ENCODE results near the gene IL15RA.

The IL15RA gene

GRCh38 chr10:5924889-5925288 lies 52.5 kb downstream of the IL15RA start:
- no peak for TF ChIP-seq EZH2phosphoT487 (IDR thresholded peaks at IDR 0.05; ENCODE audit: borderline replicate concordance, low read length)
- TF ChIP-seq CTCF (IDR thresholded peaks at IDR 0.05; ENCODE audit: low read depth, low read length, poor library complexity, severe bottlenecking): no peak
- H4K20me1 ChIP-seq (ENCODE audit: control insufficient read depth, insufficient read depth, low read depth, low read length): no peaks in the 10 kb centered on the region
- peaks cover 89% of the 10 kb centered on the region for H3K36me3 ChIP-seq (ENCODE audit: control insufficient read depth, low read length)

DNA sequence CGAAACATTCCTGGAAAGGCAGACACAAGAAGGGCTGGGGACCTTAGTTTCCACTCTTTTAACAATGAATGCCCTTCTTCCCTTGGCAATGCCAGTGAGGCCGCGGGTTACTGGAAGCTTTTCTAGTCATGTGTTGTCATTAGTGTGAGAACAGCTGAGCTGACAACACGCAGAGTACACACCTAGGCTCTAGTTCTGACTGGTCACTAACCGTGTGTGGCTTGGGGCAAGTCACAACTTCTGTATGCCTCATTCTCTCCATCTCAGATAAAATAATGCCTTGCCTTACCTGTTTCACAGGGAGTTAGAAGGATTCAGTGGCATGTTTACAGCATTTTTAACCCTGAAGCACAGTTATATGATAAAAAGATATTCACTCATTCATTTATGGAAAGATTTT lies 55.6 kb downstream of the IL15RA start:
- H3K36me3 ChIP-seq (ENCODE audit: control insufficient read depth, low read length): peaks cover 89% of the 10 kb centered on the region
- no peaks in the 10 kb centered on the region for H3K27me3 ChIP-seq (ENCODE audit: control insufficient read depth, low read length)
- no peaks in the 10 kb centered on the region for H3F3A ChIP-seq (ENCODE audit: control insufficient read depth, insufficient read depth)
- H3K9me2 ChIP-seq (replicated peaks; ENCODE audit: control insufficient read depth, low read length): no peaks in the 10 kb centered on the region
- H3K4me3 ChIP-seq (ENCODE audit: low read length): no peak overlapping the region
- no peak overlapping the region for H3K4me2 ChIP-seq (ENCODE audit: low read length)
- H3K9me3 ChIP-seq (ENCODE audit: control insufficient read depth, insufficient read depth, low read length): no peaks in the 10 kb centered on the region
- no peak overlapping the region for H3K27ac ChIP-seq (ENCODE audit: low read depth, low read length)
- TF ChIP-seq CTCF (IDR thresholded peaks at IDR 0.05; ENCODE audit: low read depth, low read length, poor library complexity, severe bottlenecking) (no peak), EZH2phosphoT487 (IDR thresholded peaks at IDR 0.05; ENCODE audit: borderline replicate concordance, low read length) (no peak)
- H3K79me2 ChIP-seq (ENCODE audit: control insufficient read depth, low read length): no peaks in the 10 kb centered on the region
- H3K4me1 ChIP-seq (ENCODE audit: control insufficient read depth, low read length): no peaks in the 10 kb centered on the region
- H4K20me1 ChIP-seq (ENCODE audit: control insufficient read depth, insufficient read depth, low read depth, low read length): no peaks in the 10 kb centered on the region

More at GRCh38 chr10:5924889-5925288, 52.5 kb downstream of the IL15RA start:
- H3K4me3 ChIP-seq (ENCODE audit: low read length): no peak overlapping the region
- H3F3A ChIP-seq (ENCODE audit: control insufficient read depth, insufficient read depth): no peaks in the 10 kb centered on the region
- no peaks in the 10 kb centered on the region for H3K9me3 ChIP-seq (ENCODE audit: control insufficient read depth, insufficient read depth, low read length)
- no peaks in the 10 kb centered on the region for H3K27me3 ChIP-seq (ENCODE audit: control insufficient read depth, low read length)
- no peaks in the 10 kb centered on the region for H3K79me2 ChIP-seq (ENCODE audit: control insufficient read depth, low read length)
- no peak overlapping the region for H3K27ac ChIP-seq (ENCODE audit: low read depth, low read length)
- no peaks in the 10 kb centered on the region for H3K4me1 ChIP-seq (ENCODE audit: control insufficient read depth, low read length)
- H3K4me2 ChIP-seq (ENCODE audit: low read length): no peak overlapping the region
- no peaks in the 10 kb centered on the region for H3K9me2 ChIP-seq (replicated peaks; ENCODE audit: control insufficient read depth, low read length)

GRCh38 chr10:5919568-5919967 lies 57.8 kb downstream of the IL15RA start:
- Histone ChIP-seq H3F3A (ENCODE audit: control insufficient read depth, insufficient read depth) (no peaks in the 10 kb centered on the region), H3K27me3 (ENCODE audit: control insufficient read depth, low read length) (no peaks in the 10 kb centered on the region), H3K4me2 (ENCODE audit: low read length) (no peak overlapping the region), H3K79me2 (ENCODE audit: control insufficient read depth, low read length) (no peaks in the 10 kb centered on the region), H4K20me1 (ENCODE audit: control insufficient read depth, insufficient read depth, low read depth, low read length) (no peaks in the 10 kb centered on the region), H3K36me3 (ENCODE audit: control insufficient read depth, low read length) (peaks cover 90% of the 10 kb centered on the region), H3K4me3 (ENCODE audit: low read length) (no peak overlapping the region), H3K9me3 (ENCODE audit: control insufficient read depth, insufficient read depth, low read length) (no peaks in the 10 kb centered on the region), H3K27ac (ENCODE audit: low read depth, low read length) (no peak overlapping the region), H3K9me2 (replicated peaks; ENCODE audit: control insufficient read depth, low read length) (no peaks in the 10 kb centered on the region), H3K4me1 (ENCODE audit: control insufficient read depth, low read length) (no peaks in the 10 kb centered on the region)
- TF ChIP-seq EZH2phosphoT487 (IDR thresholded peaks at IDR 0.05; ENCODE audit: borderline replicate concordance, low read length) (no peak), CTCF (IDR thresholded peaks at IDR 0.05; ENCODE audit: low read depth, low read length, poor library complexity, severe bottlenecking) (no peak)

GRCh38 chr10:5918763-5919162 lies 58.6 kb downstream of the IL15RA start:
- H3K9me2 ChIP-seq (replicated peaks; ENCODE audit: control insufficient read depth, low read length): no peaks in the 10 kb centered on the region
- no peak overlapping the region for H3K4me2 ChIP-seq (ENCODE audit: low read length)
- H3K27me3 ChIP-seq (ENCODE audit: control insufficient read depth, low read length): no peaks in the 10 kb centered on the region
- no peaks in the 10 kb centered on the region for H4K20me1 ChIP-seq (ENCODE audit: control insufficient read depth, insufficient read depth, low read depth, low read length)
- no peak overlapping the region for H3K27ac ChIP-seq (ENCODE audit: low read depth, low read length)
- H3K79me2 ChIP-seq (ENCODE audit: control insufficient read depth, low read length): no peaks in the 10 kb centered on the region
- H3F3A ChIP-seq (ENCODE audit: control insufficient read depth, insufficient read depth): no peaks in the 10 kb centered on the region
- no peaks in the 10 kb centered on the region for H3K9me3 ChIP-seq (ENCODE audit: control insufficient read depth, insufficient read depth, low read length)
- no peak overlapping the region for H3K4me3 ChIP-seq (ENCODE audit: low read length)
- H3K36me3 ChIP-seq (ENCODE audit: control insufficient read depth, low read length): peaks cover 90% of the 10 kb centered on the region
- TF ChIP-seq EZH2phosphoT487 (IDR thresholded peaks at IDR 0.05; ENCODE audit: borderline replicate concordance, low read length): no peak
- TF ChIP-seq CTCF (IDR thresholded peaks at IDR 0.05; ENCODE audit: low read depth, low read length, poor library complexity, severe bottlenecking): no peak
- no peaks in the 10 kb centered on the region for H3K4me1 ChIP-seq (ENCODE audit: control insufficient read depth, low read length)

Measured in DOHH2 (cell line).